Mesenchymal stem cell (in vitro differentiated cells and primary cell): Measurements from ENCODE around the gene AOC1.

Experiments used
- DNase-seq: peaks from one replicate; pipeline ENCODE4 v3.0.0-alpha.2; 2013
- H2AFZ ChIP-seq: one replicate; pipeline ENCODE4 v1.6.1; 2013; ENCODE audit warnings: low read depth, mild to moderate bottlenecking, control low read depth, inconsistent platforms, low read length, moderate library complexity
- H2AK5ac ChIP-seq: 2 replicates; pipeline ENCODE4 v1.6.1; 2013; ENCODE audit warnings: low read length, moderate library complexity, mild to moderate bottlenecking, inconsistent platforms; ENCODE audit not compliant: severe bottlenecking
- H2BK120ac ChIP-seq: one replicate; pipeline ENCODE4 v1.6.1; 2013; ENCODE audit warnings: low read depth, mild to moderate bottlenecking, inconsistent platforms, low read length, moderate library complexity
- H2BK12ac ChIP-seq, 2 experiments: one replicate each; pipeline ENCODE4 v1.6.1; 2013; ENCODE audit warnings: inconsistent platforms in 2 of 2, low read length in 2 of 2, mild to moderate bottlenecking in 2 of 2, moderate library complexity in 2 of 2, control low read depth in 1 of 2
- H2BK15ac ChIP-seq: one replicate; pipeline ENCODE4 v1.6.1; 2013; ENCODE audit warnings: mild to moderate bottlenecking, low read depth, inconsistent platforms; ENCODE audit not compliant: poor library complexity, severe bottlenecking
- H2BK5ac ChIP-seq: 2 replicates; pipeline ENCODE4 v1.6.1; 2013; ENCODE audit warnings: low read depth, mild to moderate bottlenecking, low read length, control low read depth, inconsistent platforms; ENCODE audit not compliant: poor library complexity, severe bottlenecking
- H3K14ac ChIP-seq, 2 experiments: one replicate each; pipeline ENCODE4 v1.6.1; 2013; ENCODE audit warnings: inconsistent platforms in 2 of 2, low read length in 2 of 2, control low read depth in 1 of 2, mild to moderate bottlenecking in 1 of 2, moderate library complexity in 1 of 2
- H3K18ac ChIP-seq, 2 experiments: one replicate each; pipeline ENCODE4 v1.6.1; 2013; ENCODE audit warnings: inconsistent platforms in 2 of 2, low read length in 2 of 2, control low read depth in 1 of 2, low read depth in 1 of 2, mild to moderate bottlenecking in 1 of 2
- H3K23ac ChIP-seq, 2 experiments: one replicate each; pipeline ENCODE4 v1.6.1; 2013; ENCODE audit warnings: inconsistent platforms in 2 of 2, low read length in 2 of 2, mild to moderate bottlenecking in 2 of 2, moderate library complexity in 2 of 2, control low read depth in 1 of 2
- H3K27ac ChIP-seq: 2 replicates; pipeline ENCODE4 v1.5.1; 2013; ENCODE audit warnings: mild to moderate bottlenecking, moderate library complexity, low read length, control low read depth, inconsistent platforms; ENCODE audit not compliant: poor library complexity, severe bottlenecking
- H3K27me3 ChIP-seq, 2 experiments: 2 replicates each; pipeline versions ENCODE4 v1.6.1 to v1.7.0; 2013; ENCODE audit warnings: low read length in 2 of 2, mild to moderate bottlenecking in 2 of 2, moderate library complexity in 2 of 2, control low read depth in 1 of 2, inconsistent platforms in 1 of 2; ENCODE audit not compliant: control insufficient read depth in 1 of 2, insufficient read depth in 1 of 2
- H3K36me3 ChIP-seq, 2 experiments: 2 replicates each; pipeline versions ENCODE4 v1.6.1 to v1.7.0; 2013; ENCODE audit warnings: low read length in 2 of 2, control low read depth in 1 of 2, inconsistent platforms in 1 of 2, low read depth in 1 of 2, mild to moderate bottlenecking in 1 of 2; ENCODE audit not compliant: insufficient read depth in 2 of 2, control insufficient read depth in 1 of 2
- H3K4ac ChIP-seq, 2 experiments: one replicate each; pipeline ENCODE4 v1.6.1; 2013; ENCODE audit warnings: inconsistent platforms in 2 of 2, low read length in 2 of 2, mild to moderate bottlenecking in 2 of 2, moderate library complexity in 2 of 2, control low read depth in 1 of 2, low read depth in 1 of 2
- H3K4me1 ChIP-seq: 2 replicates; pipeline ENCODE4 v1.6.1; 2013; ENCODE audit warnings: low read depth, low read length, control low read depth; ENCODE audit not compliant: control insufficient read depth, insufficient read depth
- H3K4me2 ChIP-seq: 2 replicates; pipeline ENCODE4 v1.6.1; 2013; ENCODE audit warnings: low read length, mild to moderate bottlenecking, inconsistent platforms; ENCODE audit not compliant: poor library complexity, severe bottlenecking
- H3K4me3 ChIP-seq, 2 experiments: 2 replicates each; pipeline versions ENCODE4 v1.5.1 to v1.7.0; 2013; ENCODE audit warnings: low read length in 2 of 2, mild to moderate bottlenecking in 2 of 2, control low read depth in 1 of 2, low read depth in 1 of 2; ENCODE audit not compliant: insufficient read depth in 1 of 2
- H3K79me1 ChIP-seq: replicated peaks from 2 replicates; pipeline ENCODE4 v1.6.1; 2013; ENCODE audit warnings: mild to moderate bottlenecking, control low read depth, low read length, inconsistent platforms; ENCODE audit not compliant: poor library complexity, severe bottlenecking
- H3K9ac ChIP-seq: 2 replicates; pipeline ENCODE4 v1.7.0; 2013; ENCODE audit warnings: mild to moderate bottlenecking, low read length, moderate library complexity
- H3K9me3 ChIP-seq: 2 replicates; pipeline ENCODE4 v1.7.0; 2013; ENCODE audit warnings: mild to moderate bottlenecking, low read length; ENCODE audit not compliant: control insufficient read depth
- H4K8ac ChIP-seq: one replicate; pipeline ENCODE4 v1.6.1; 2013; ENCODE audit warnings: inconsistent platforms, mild to moderate bottlenecking, low read length, moderate library complexity
- H4K91ac ChIP-seq: one replicate; pipeline ENCODE4 v1.6.1; 2013; ENCODE audit warnings: mild to moderate bottlenecking, low read length, inconsistent platforms
- WGBS: methylation state at CpG from one replicate; pipeline ENCODE4 v1.1.7; 2013; ENCODE audit warnings: mixed read lengths; 5-methylcytosine and 5-hydroxymethylcytosine counted together

AOC1 gene

GRCh38 chr7:150855476-150856302 lies 3.4 kb downstream of the AOC1 start:
- 69% methylated on average over 9 of the region's 9 CpGs for WGBS
- Histone ChIP-seq H3K4me1 (peaks cover 1% of the 10 kb centered on the region), H3K4me2 (no peak overlapping the region), H3K9me3 (no peaks in the 10 kb centered on the region), H2AK5ac (no peak overlapping the region), H2BK120ac (no peak overlapping the region), H3K9ac (no peak overlapping the region), H4K91ac (no peak overlapping the region), H4K8ac (no peak overlapping the region), H3K4me3 (peak overlapping the region in 1 of 2 experiments; percentile 1), H3K27me3 (peaks cover 0 to 24% of the 10 kb centered on the region in 2 experiments), H3K23ac (no peak overlapping the region), H2AFZ (no peak overlapping the region), H3K18ac (no peak overlapping the region), H2BK5ac (no peak overlapping the region), H3K27ac (no peak overlapping the region), H2BK15ac (no peak overlapping the region), H3K14ac (no peak overlapping the region), H3K36me3 (no peaks in the 10 kb centered on the region), H2BK12ac (no peak overlapping the region), H3K79me1 (no peaks in the 10 kb centered on the region), H3K4ac (no peak overlapping the region)
- DNase-seq, result no peak

DNA sequence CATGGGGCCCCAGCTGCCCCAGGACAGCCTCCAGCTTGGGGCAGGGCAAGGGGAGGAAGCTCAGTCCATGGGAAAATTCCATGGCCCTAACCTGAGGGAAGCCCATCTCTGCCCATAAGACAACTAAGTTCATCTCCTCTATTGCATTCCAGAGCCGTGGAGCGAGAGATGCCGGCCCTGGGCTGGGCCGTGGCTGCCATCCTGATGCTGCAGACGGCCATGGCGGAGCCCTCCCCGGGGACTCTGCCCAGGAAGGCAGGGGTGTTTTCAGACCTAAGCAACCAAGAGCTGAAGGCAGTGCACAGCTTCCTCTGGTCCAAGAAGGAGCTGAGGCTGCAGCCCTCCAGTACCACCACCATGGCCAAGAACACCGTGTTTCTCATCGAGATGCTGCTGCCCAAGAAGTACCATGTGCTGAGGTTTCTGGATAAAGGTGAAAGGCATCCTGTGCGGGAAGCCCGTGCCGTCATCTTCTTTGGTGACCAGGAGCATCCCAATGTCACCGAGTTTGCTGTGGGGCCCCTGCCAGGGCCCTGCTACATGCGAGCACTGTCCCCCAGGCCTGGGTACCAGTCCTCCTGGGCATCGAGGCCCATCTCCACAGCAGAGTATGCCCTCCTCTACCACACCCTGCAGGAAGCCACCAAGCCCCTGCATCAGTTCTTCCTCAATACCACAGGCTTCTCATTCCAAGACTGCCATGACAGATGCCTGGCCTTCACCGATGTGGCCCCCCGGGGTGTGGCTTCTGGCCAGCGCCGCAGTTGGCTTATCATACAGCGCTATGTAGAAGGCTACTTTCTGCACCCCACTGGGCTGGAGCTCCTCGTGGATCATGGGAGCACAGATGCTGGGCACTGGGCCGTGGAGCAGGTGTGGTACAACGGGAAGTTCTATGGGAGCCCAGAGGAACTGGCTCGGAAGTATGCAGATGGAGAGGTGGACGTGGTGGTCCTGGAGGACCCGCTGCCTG lies 4.3 kb downstream of the AOC1 start:
- Histone ChIP-seq H3K14ac (no peak overlapping the region), H2BK12ac (no peak overlapping the region)

GRCh38 chr7:150857276-150858055 lies 5.1 kb downstream of the AOC1 start:
- Histone ChIP-seq H2BK12ac (no peak overlapping the region), H3K4me3 (no peak overlapping the region), H2BK15ac (no peak overlapping the region), H3K23ac (no peak overlapping the region), H4K91ac (no peak overlapping the region), H3K9me3 (no peaks in the 10 kb centered on the region), H4K8ac (no peak overlapping the region), H3K79me1 (no peaks in the 10 kb centered on the region), H3K14ac (no peak overlapping the region), H2AK5ac (no peak overlapping the region), H3K4me2 (no peak overlapping the region), H3K4me1 (peaks cover 1% of the 10 kb centered on the region), H3K4ac (no peak overlapping the region), H3K36me3 (no peaks in the 10 kb centered on the region), H2AFZ (no peak overlapping the region), H3K27ac (no peak overlapping the region), H2BK120ac (no peak overlapping the region), H2BK5ac (no peak overlapping the region), H3K9ac (no peak overlapping the region), H3K27me3 (peaks cover 0 to 13% of the 10 kb centered on the region in 2 experiments), H3K18ac (no peak overlapping the region)
- no peak for DNase-seq
- 94% methylated on average over 40 of the region's 43 CpGs for WGBS

More for the DNA sequence above, 4.3 kb downstream of the AOC1 start:
- H3K9ac ChIP-seq, result no peak overlapping the region
- no peaks in the 10 kb centered on the region for H3K79me1 ChIP-seq
- no peak overlapping the region for H2BK120ac ChIP-seq
- H3K4me3 ChIP-seq, result peak overlapping the region in 1 of 2 experiments; percentile 1
- no peak overlapping the region for H2AFZ ChIP-seq
- no peak overlapping the region for H3K18ac ChIP-seq
- peaks cover 0 to 19% of the 10 kb centered on the region in 2 experiments for H3K27me3 ChIP-seq
- H3K9me3 ChIP-seq, result no peaks in the 10 kb centered on the region
- no peak overlapping the region for H3K27ac ChIP-seq
- DNase-seq, result no peak
- no peak overlapping the region for H2BK15ac ChIP-seq
- H2BK5ac ChIP-seq, result no peak overlapping the region
- no peak overlapping the region for H3K4ac ChIP-seq
- H3K4me1 ChIP-seq, result peaks cover 1% of the 10 kb centered on the region
- no peak overlapping the region for H4K8ac ChIP-seq
- H3K4me2 ChIP-seq, result no peak overlapping the region
- no peak overlapping the region for H4K91ac ChIP-seq
- H3K36me3 ChIP-seq, result no peaks in the 10 kb centered on the region
- 88% methylated on average over 26 of the region's 26 CpGs for WGBS
- H2AK5ac ChIP-seq, result no peak overlapping the region
- H3K23ac ChIP-seq, result no peak overlapping the region
